Endothelial cell of coronary artery (primary cell): ENCODE data around the gene GRSF1. TPM values are rescaled to one million over a fixed set of nuclear protein-coding genes. Genes with fewer than 3 reads are reported as not detected.

ENCODE experiments used
- total RNA-seq: library from RNA; depleted of rRNA; stranded (reverse); fragments of >200 nt; gene quantifications from 2 replicates; pipeline ENCODE4 v1.2.3, GENCODE V29; 2014

Gene GRSF1, protein sequence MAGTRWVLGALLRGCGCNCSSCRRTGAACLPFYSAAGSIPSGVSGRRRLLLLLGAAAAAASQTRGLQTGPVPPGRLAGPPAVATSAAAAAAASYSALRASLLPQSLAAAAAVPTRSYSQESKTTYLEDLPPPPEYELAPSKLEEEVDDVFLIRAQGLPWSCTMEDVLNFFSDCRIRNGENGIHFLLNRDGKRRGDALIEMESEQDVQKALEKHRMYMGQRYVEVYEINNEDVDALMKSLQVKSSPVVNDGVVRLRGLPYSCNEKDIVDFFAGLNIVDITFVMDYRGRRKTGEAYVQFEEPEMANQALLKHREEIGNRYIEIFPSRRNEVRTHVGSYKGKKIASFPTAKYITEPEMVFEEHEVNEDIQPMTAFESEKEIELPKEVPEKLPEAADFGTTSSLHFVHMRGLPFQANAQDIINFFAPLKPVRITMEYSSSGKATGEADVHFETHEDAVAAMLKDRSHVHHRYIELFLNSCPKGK
- total RNA-seq = 89.1 and 93.0 TPM in 2 replicates

DNA sequence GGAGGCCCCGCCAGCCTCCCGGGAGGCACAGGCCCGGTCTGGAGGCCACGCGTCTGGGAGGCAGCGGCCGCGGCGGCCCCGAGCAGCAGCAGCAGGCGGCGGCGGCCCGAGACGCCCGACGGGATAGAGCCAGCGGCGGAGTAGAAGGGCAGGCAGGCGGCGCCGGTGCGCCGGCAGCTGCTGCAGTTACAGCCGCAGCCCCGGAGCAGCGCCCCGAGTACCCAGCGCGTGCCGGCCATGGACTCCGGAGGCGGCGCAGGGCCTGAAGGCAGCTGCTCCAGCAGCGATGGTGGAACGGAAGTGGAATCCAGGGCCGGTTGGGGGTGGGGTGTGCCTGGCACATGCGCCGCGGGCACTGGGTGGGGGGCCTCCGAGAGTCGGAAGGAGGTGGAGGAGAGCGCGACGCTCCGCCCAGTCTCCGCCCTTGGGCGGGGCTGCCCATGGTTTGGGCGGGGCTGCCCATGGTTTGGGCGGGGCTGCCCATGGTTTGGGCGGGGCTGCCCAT, at the start of gene GRSF1:
TSS of gene GRSF1 (minus strand) at position 302 of the 505 bp plus-strand sequence. CDS start at position 239, 63 bp downstream.

Other genes starting within 250 kb of the GRSF1 start
- gene AMBN, start 247.6 kb downstream of the GRSF1 start, total RNA-seq = not detected in 2 replicates
- gene ENAM, start 211.1 kb downstream of the GRSF1 start, total RNA-seq = not detected in 2 replicates
- not detected in 2 replicates for gene JCHAIN, start 173.4 kb downstream of the GRSF1 start, total RNA-seq
- 24.1 and 28.5 TPM in 2 replicates for gene UTP3, start 151.4 kb downstream of the GRSF1 start, total RNA-seq
- gene RUFY3, start 117.9 kb downstream of the GRSF1 start, total RNA-seq = 25.5 and 39.4 TPM in 2 replicates
- 8.8 and 13.5 TPM in 2 replicates for gene MOB1B, start 62.5 kb upstream of the GRSF1 start, total RNA-seq
- gene DCK, start 153.8 kb upstream of the GRSF1 start, total RNA-seq = 10.8 and 11.6 TPM in 2 replicates